ENCODE measurements around the gene HPD. TPM values are rescaled to one million over a fixed set of nuclear protein-coding genes. Genes with fewer than 3 reads are reported as not detected.

Gene HPD
- total and polyA plus RNA-seq, 10 donors, result 0.57 to 2.8 (median 1.0) TPM; not detected in 1

GRCh38 chr12:121804417-121805111 is 54.1 kb downstream of the HPD start:
- Histone ChIP-seq H3K4me1 (peaks cover 22 to 71% (median 40%) of the 10 kb centered on the region in 6 donors), H3K27me3 (replicated peaks in 1 of 7) (no peaks in the 10 kb centered on the region), H3K4me3 (peak overlapping the region; percentile 62 to 92 (median 68)), H3K36me3 (peaks cover 0 to 38% (median 16%) of the 10 kb centered on the region in 6 donors), H3K9me3 (no peaks in the 10 kb centered on the region), H3K27ac (peak overlapping the region; percentile 70 to 100 (median 100))
- DNase-seq, result peak; percentile 91
- intact Hi-C loops (cut with DNase I; ENCODE audit: low total_unique reads), result no loop called here
- 0 to 1% (median 1%) methylated on average over 23 to 63 of the region's 63 CpGs for WGBS, 5 donors
- TF ChIP-seq POLR2AphosphoS5 (IDR thresholded peaks at IDR 0.05) (peak in 2 of 3 donors; percentile 46 to 57), CTCF (IDR thresholded peaks at IDR 0.05 in 8 of 11, conservative IDR thresholded peaks at IDR 0.05 in 3 of 11) (no peak)

- 0 to 1% (median 0%) methylated on average over 28 to 74 of the region's 74 CpGs for WGBS, 5 donors
- TF ChIP-seq POLR2AphosphoS5 (IDR thresholded peaks at IDR 0.05) (peak in 2 of 3 donors; percentile 34 to 68), CTCF (IDR thresholded peaks at IDR 0.05 in 8 of 11, conservative IDR thresholded peaks at IDR 0.05 in 3 of 11) (peak in 1 of 11 experiments; percentile 8), POLR2A (IDR thresholded peaks at IDR 0.05) (peak in 1 of 3 donors; percentile 12)
- no peaks in the 10 kb centered on the region for H3K27me3 ChIP-seq (replicated peaks in 1 of 7)
- peaks cover 0 to 34% (median 10%) of the 10 kb centered on the region in 6 donors for H3K36me3 ChIP-seq
- intact Hi-C loops (cut with DNase I; ENCODE audit: low total_unique reads), result no loop called here
- H3K27ac ChIP-seq, result peak within 1 kb of the TSS; percentile 99 to 100 (median 100)
- peaks cover 27 to 71% (median 46%) of the 10 kb centered on the region in 6 donors for H3K4me1 ChIP-seq
- peak; percentile 91 for DNase-seq
- peak within 1 kb of the TSS; percentile 66 to 92 (median 72) for H3K4me3 ChIP-seq
- no peaks in the 10 kb centered on the region for H3K9me3 ChIP-seq
Measured at GRCh38 chr12:121803861-121804416, 54.7 kb downstream of the HPD start, which contains the start of gene SETD1B. SETD1B (plus strand) TSS chr12:121804009; CDS start chr12:121804738, 729 bp downstream.

GRCh38 chr12:121802843-121803698 is 55.6 kb downstream of the HPD start:
- 0 to 1% (median 0%) methylated on average over 61 to 65 of the region's 65 CpGs for WGBS, 5 donors
- TF ChIP-seq POLR2A (IDR thresholded peaks at IDR 0.05) (peak; percentile 94 to 98 (median 96)), POLR2AphosphoS5 (IDR thresholded peaks at IDR 0.05) (peak; percentile 97 to 99 (median 97)), CTCF (IDR thresholded peaks at IDR 0.05 in 8 of 11, conservative IDR thresholded peaks at IDR 0.05 in 3 of 11) (peak in 2 of 11 experiments; percentile 19 to 31)

More at GRCh38 chr12:121802843-121803698, 55.6 kb downstream of the HPD start:
- no peaks in the 10 kb centered on the region for H3K27me3 ChIP-seq (replicated peaks in 1 of 7)
- no peaks in the 10 kb centered on the region for H3K9me3 ChIP-seq
- H3K4me3 ChIP-seq, result peak overlapping the region; percentile 66 to 92 (median 72)
- H3K27ac ChIP-seq, result peak overlapping the region; percentile 99 to 100 (median 100)
- peaks cover 0 to 34% (median 2%) of the 10 kb centered on the region in 6 donors for H3K36me3 ChIP-seq
- DNase-seq, result peak; percentile 97
- H3K4me1 ChIP-seq, result peaks cover 35 to 71% (median 50%) of the 10 kb centered on the region in 6 donors
- intact Hi-C loops (cut with DNase I; ENCODE audit: low total_unique reads), result no loop called here
